ENCODE data around the gene GRIK2.

DNA sequence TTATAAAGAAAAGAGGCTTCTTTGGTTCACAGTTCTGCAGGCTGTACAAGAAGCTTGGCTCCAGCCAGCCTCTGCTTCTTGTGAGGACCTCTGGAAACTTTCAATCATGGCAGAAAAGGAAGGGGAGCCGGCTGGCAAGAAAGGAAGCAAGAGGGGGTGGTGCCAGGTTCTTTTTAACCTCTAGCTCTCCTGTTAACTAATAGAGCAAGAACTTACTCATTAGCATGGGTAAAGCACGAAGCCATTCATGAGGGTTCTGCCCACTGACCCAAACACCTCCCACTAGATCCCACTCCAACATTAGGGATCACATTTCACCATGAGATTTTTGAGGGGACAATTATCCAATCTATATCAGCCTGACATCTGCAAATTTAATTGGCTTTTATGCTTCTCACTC is 347.1 kb downstream of the GRIK2 start:
- TF ChIP-seq, protein P1, sequence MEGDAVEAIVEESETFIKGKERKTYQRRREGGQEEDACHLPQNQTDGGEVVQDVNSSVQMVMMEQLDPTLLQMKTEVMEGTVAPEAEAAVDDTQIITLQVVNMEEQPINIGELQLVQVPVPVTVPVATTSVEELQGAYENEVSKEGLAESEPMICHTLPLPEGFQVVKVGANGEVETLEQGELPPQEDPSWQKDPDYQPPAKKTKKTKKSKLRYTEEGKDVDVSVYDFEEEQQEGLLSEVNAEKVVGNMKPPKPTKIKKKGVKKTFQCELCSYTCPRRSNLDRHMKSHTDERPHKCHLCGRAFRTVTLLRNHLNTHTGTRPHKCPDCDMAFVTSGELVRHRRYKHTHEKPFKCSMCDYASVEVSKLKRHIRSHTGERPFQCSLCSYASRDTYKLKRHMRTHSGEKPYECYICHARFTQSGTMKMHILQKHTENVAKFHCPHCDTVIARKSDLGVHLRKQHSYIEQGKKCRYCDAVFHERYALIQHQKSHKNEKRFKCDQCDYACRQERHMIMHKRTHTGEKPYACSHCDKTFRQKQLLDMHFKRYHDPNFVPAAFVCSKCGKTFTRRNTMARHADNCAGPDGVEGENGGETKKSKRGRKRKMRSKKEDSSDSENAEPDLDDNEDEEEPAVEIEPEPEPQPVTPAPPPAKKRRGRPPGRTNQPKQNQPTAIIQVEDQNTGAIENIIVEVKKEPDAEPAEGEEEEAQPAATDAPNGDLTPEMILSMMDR (IDR thresholded peaks at IDR 0.05; ENCODE audit: insufficient read depth, low read depth, low read length) = no peak
- no peak for TF ChIP-seq EZH2 (IDR thresholded peaks at IDR 0.05; ENCODE audit: insufficient read depth, low read length)
